ENCODE measurements around the gene ATP2A3.

Gene ATP2A3

GRCh38 chr17:3887394-3887793 is 76.8 kb downstream of the ATP2A3 start:
- no peak overlapping the region for H3K4me3 ChIP-seq (replicated peaks; ENCODE audit: low read depth, low read length)
- no peak for DNase-seq (ENCODE audit: low read depth)
- TF ChIP-seq CTCF (IDR thresholded peaks at IDR 0.05; ENCODE audit: low read length, missing control alignments) = no peak

GRCh38 chr17:3886776-3887175 is 77.5 kb downstream of the ATP2A3 start:
- no peak for TF ChIP-seq CTCF (IDR thresholded peaks at IDR 0.05; ENCODE audit: low read length, missing control alignments)
- H3K4me3 ChIP-seq (replicated peaks; ENCODE audit: low read depth, low read length) = no peak overlapping the region
- no peak for DNase-seq (ENCODE audit: low read depth)

DNA sequence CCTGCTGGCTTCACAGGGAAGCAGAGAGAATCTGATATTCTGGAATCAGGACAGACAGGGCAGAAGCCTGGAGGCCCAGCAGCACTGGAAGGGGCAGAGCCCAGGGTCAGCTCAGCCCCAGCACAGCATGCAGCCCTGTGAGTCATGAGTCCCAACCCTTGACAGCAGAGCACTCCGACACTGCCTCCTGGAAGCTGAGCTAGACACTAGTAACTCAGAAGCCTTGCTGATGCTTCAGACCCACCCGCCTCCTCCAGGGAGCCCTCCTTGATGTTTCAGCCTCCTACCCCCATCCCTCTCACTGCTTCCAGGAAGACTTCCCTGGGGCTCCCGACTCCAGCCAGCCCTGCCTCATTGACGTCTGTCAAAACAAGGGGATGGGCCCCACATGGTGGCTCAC is 78.3 kb downstream of the ATP2A3 start:
- TF ChIP-seq CTCF (IDR thresholded peaks at IDR 0.05; ENCODE audit: low read length, missing control alignments) = no peak
- DNase-seq (ENCODE audit: low read depth) = peak; percentile 66
- H3K4me3 ChIP-seq (replicated peaks; ENCODE audit: low read depth, low read length) = no peak overlapping the region

DNA sequence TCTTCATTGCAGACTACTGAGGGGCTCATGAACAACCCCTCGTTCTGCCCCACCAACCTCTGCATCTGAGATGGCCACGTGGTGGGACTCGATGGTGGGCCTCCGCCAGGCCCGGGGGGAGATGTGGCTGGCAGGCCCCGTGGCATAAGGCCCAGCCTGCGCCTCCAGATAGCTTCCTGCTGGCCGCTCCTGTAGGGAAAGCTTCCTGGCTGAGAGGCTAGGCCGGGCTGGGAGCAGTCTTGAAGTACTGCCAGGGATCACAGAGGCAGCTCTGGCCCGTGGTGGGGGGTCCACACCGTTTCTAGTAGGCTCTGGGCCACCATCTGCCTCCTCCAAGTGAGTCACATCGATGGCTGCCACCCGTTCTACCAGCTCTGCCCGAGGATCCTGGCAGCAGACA is 79.0 kb downstream of the ATP2A3 start:
- TF ChIP-seq CTCF (IDR thresholded peaks at IDR 0.05; ENCODE audit: low read length, missing control alignments) = no peak
- no peak for DNase-seq (ENCODE audit: low read depth)
- H3K4me3 ChIP-seq (replicated peaks; ENCODE audit: low read depth, low read length) = no peak overlapping the region

DNA sequence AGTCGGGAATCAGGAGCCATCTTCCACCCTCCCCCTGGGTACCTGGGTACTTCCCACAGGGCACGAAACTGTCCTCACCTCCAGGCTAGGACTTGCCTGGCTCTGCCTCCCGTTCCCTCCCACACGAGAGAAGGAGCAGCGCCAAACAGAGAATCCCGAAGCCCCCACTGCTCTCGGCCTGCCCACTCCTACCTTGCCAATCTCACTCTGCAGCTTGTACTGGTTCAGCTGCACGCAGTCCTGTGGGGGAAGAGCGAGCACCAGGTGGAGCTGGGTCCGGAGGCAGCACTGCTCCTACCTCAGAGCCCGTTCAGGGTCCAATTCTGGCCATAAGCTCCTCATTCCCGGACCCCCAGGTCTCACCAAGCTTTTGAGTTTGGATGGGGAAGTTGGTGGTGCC is 80.0 kb downstream of the ATP2A3 start:
- no peak for DNase-seq (ENCODE audit: low read depth)
- no peak overlapping the region for H3K4me3 ChIP-seq (replicated peaks; ENCODE audit: low read depth, low read length)
- TF ChIP-seq CTCF (IDR thresholded peaks at IDR 0.05; ENCODE audit: low read length, missing control alignments) = no peak

DNA sequence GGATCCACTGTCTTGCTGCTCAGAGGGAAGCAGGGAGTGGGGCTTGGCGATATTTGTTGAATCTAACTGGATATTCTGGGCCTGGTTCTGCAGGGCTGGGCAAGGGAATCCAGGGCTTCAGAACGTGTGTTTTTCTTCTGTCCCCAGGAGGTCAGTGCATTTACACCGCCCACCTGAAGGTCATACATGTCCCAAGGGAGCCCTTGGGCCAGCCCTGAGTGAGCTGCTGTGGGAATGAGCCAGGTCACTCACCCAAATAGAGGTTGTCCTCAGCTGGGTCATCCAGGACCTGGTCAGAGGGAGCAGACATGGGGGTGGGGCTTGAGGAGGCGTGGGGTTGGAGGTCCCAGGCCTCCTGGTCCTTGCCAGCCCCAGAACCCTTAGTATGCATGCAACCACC is 82.0 kb downstream of the ATP2A3 start:
- no peak for TF ChIP-seq CTCF (IDR thresholded peaks at IDR 0.05; ENCODE audit: low read length, missing control alignments)

DNA sequence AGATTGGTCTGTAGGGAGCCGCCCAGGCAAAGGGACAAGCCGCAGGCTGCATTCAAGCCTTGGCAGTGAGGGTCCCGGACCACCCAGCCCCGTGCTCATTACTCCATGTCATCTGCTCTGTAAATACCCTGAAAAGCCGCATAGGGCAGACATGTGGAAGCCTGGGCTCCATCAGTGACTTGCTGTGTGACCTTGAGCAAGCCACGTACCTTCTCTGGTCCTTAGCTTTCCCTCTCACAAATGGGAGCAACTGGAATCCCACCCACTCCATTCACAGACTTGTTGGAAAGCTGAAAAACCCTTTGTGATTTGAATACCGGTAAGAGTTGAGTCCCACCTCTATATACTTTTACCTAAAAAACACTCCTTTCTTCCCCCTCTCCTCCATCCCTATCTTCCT is 83.3 kb downstream of the ATP2A3 start:
- H3K4me3 ChIP-seq (replicated peaks; ENCODE audit: low read depth, low read length) = no peak overlapping the region
- no peak for DNase-seq (ENCODE audit: low read depth)
- no peak for TF ChIP-seq CTCF (IDR thresholded peaks at IDR 0.05; ENCODE audit: low read length, missing control alignments)

More for the DNA sequence above, 82.0 kb downstream of the ATP2A3 start:
- no peak for DNase-seq (ENCODE audit: low read depth)
- H3K4me3 ChIP-seq (replicated peaks; ENCODE audit: low read depth, low read length) = no peak overlapping the region
